Measurements from ENCODE around the gene ZNF594.
"Not testable (repeated sequence)": the region's sequence is repeated elsewhere in the genome, so short reads cannot be mapped to it uniquely, and the experiment has no call there.

The ZNF594 gene

GRCh38 chr17:5200360-5200759 is 8.7 kb upstream of the ZNF594 start:
- no peak for DNase-seq

GRCh38 chr17:5198472-5198871 is 6.8 kb upstream of the ZNF594 start:
- DNase-seq = no peak

- DNase-seq = no peak
These were observed 2.7 kb upstream of the ZNF594 start for GRCh38 chr17:5194346-5194745.

- no peak for DNase-seq
These were observed 7.4 kb downstream of the ZNF594 start for GRCh38 chr17:5184288-5184687.

GRCh38 chr17:5183410-5183793 is 8.3 kb downstream of the ZNF594 start:
- no peak for DNase-seq

GRCh38 chr17:5182597-5183409 is 8.9 kb downstream of the ZNF594 start:
- no peak for DNase-seq

GRCh38 chr17:5181509-5182305 is 10.0 kb downstream of the ZNF594 start:
- no peak for DNase-seq

- DNase-seq = no peak
These were observed 12.7 kb downstream of the ZNF594 start for GRCh38 chr17:5179003-5179402.

- not testable (repeated sequence) for DNase-seq
These were observed 16.6 kb downstream of the ZNF594 start for GRCh38 chr17:5175027-5175426.

- DNase-seq = not testable (repeated sequence)
These were observed 25.7 kb downstream of the ZNF594 start for GRCh38 chr17:5165791-5166564.

GRCh38 chr17:5164436-5164835 is 27.2 kb downstream of the ZNF594 start:
- DNase-seq = no peak

GRCh38 chr17:5161793-5162192 is 29.9 kb downstream of the ZNF594 start:
- not testable (repeated sequence) for DNase-seq

GRCh38 chr17:5160702-5161101 is 31.0 kb downstream of the ZNF594 start:
- not testable (repeated sequence) for DNase-seq

GRCh38 chr17:5146122-5146521 is 45.5 kb downstream of the ZNF594 start:
- not testable (repeated sequence) for DNase-seq

- not testable (repeated sequence) for DNase-seq
These were observed 48.8 kb downstream of the ZNF594 start for GRCh38 chr17:5142877-5143276.

GRCh38 chr17:5139458-5139732 is 52.3 kb downstream of the ZNF594 start:
- no peak for DNase-seq

- DNase-seq = no peak
These were observed 52.8 kb downstream of the ZNF594 start for GRCh38 chr17:5138616-5139457.

GRCh38 chr17:5138198-5138544 is 53.5 kb downstream of the ZNF594 start:
- DNase-seq = not testable (repeated sequence)

- DNase-seq = not testable (repeated sequence)
These were observed 54.0 kb downstream of the ZNF594 start for GRCh38 chr17:5137511-5138197.

GRCh38 chr17:5136580-5137412 is 54.9 kb downstream of the ZNF594 start:
- not testable (repeated sequence) for DNase-seq

Measured in NCI-H1048 (cell line).